Measurements from ENCODE around the gene HIBADH. TPM values are rescaled to one million over a fixed set of nuclear protein-coding genes. Genes with fewer than 3 reads are reported as not detected.

HIBADH gene
- total and polyA plus RNA-seq, 2 experiments from 2014 or later, result 62.5 to 83.8 TPM

- no peak for DNase-seq (ENCODE audit: low read depth in 1 of 2, low spot score in 1 of 2)
- Histone ChIP-seq H3K9me3 (ENCODE audit: low read depth) (no peaks in the 10 kb centered on the region), H3K27me3 (no peaks in the 10 kb centered on the region), H3K27ac (no peak overlapping the region), H3K36me3 (no peaks in the 10 kb centered on the region), H3K4me3 (no peak overlapping the region), H3K4me1 (ENCODE audit: low read depth) (no peaks in the 10 kb centered on the region)
- no peak for TF ChIP-seq CTCF (IDR thresholded peaks at IDR 0.05; ENCODE audit: low read depth, low read length)
Observed at GRCh38 chr7:27619492-27619891, 43.2 kb downstream of the HIBADH start.

GRCh38 chr7:27617651-27618381, 44.9 kb downstream of the HIBADH start:
- no peak for DNase-seq (ENCODE audit: low read depth in 1 of 2, low spot score in 1 of 2)
- Histone ChIP-seq H3K27ac (no peak overlapping the region), H3K9me3 (ENCODE audit: low read depth) (no peaks in the 10 kb centered on the region), H3K27me3 (no peaks in the 10 kb centered on the region), H3K4me3 (no peak overlapping the region), H3K36me3 (no peaks in the 10 kb centered on the region), H3K4me1 (ENCODE audit: low read depth) (no peaks in the 10 kb centered on the region)
- TF ChIP-seq CTCF (IDR thresholded peaks at IDR 0.05; ENCODE audit: low read depth, low read length), result no peak

GRCh38 chr7:27616914-27617548, 45.7 kb downstream of the HIBADH start:
- H3K4me1 ChIP-seq (ENCODE audit: low read depth), result no peaks in the 10 kb centered on the region
- no peak for DNase-seq (ENCODE audit: low read depth in 1 of 2, low spot score in 1 of 2)
- H3K4me3 ChIP-seq, result no peak overlapping the region
- TF ChIP-seq CTCF (IDR thresholded peaks at IDR 0.05; ENCODE audit: low read depth, low read length), result no peak
- no peaks in the 10 kb centered on the region for H3K27me3 ChIP-seq
- no peaks in the 10 kb centered on the region for H3K9me3 ChIP-seq (ENCODE audit: low read depth)
- H3K36me3 ChIP-seq, result no peaks in the 10 kb centered on the region
- no peak overlapping the region for H3K27ac ChIP-seq

GRCh38 chr7:27616186-27616491, 46.5 kb downstream of the HIBADH start:
- no peaks in the 10 kb centered on the region for H3K4me1 ChIP-seq (ENCODE audit: low read depth)
- no peak for DNase-seq (ENCODE audit: low read depth in 1 of 2, low spot score in 1 of 2)
- no peaks in the 10 kb centered on the region for H3K36me3 ChIP-seq
- no peak overlapping the region for H3K27ac ChIP-seq
- no peaks in the 10 kb centered on the region for H3K9me3 ChIP-seq (ENCODE audit: low read depth)
- H3K4me3 ChIP-seq, result no peak overlapping the region
- no peaks in the 10 kb centered on the region for H3K27me3 ChIP-seq
- no peak for TF ChIP-seq CTCF (IDR thresholded peaks at IDR 0.05; ENCODE audit: low read depth, low read length)

- no peak for DNase-seq (ENCODE audit: low read depth in 1 of 2, low spot score in 1 of 2)
- Histone ChIP-seq H3K4me3 (no peak overlapping the region), H3K9me3 (ENCODE audit: low read depth) (no peaks in the 10 kb centered on the region), H3K27me3 (no peaks in the 10 kb centered on the region), H3K4me1 (ENCODE audit: low read depth) (no peaks in the 10 kb centered on the region), H3K36me3 (no peaks in the 10 kb centered on the region), H3K27ac (no peak overlapping the region)
- no peak for TF ChIP-seq CTCF (IDR thresholded peaks at IDR 0.05; ENCODE audit: low read depth, low read length)
Observed at GRCh38 chr7:27615420-27616185, 47.1 kb downstream of the HIBADH start.
